Kidney tubule cell (primary cell): Measurements from ENCODE around the gene LANCL3.
"Not testable (repeated sequence)": the region's sequence is repeated elsewhere in the genome, so short reads cannot be mapped to it uniquely, and the experiment has no call there.

Experiments used
- DNase-seq: peaks from one replicate; pipeline ENCODE4 v3.0.0-alpha.2; 2018; ENCODE audit warnings: low spot score

LANCL3 gene

DNA sequence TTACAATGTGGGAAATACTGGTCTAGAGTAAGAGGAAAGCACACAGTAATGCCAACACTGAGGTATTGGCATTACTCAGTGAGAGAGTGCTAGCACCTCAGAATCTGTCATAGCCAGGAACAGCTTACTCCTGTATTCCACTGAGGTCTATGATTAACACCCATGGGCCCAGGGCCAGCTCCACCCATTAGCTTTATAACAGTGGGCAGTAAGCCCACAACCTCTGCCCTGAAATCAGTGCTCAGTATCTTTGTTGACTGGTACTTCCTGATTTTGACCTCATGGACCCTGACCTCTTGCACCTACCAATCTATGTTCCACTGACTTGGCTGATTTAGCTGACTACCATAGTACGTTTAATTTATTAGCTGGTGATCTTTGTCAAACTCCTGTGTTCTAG, 56.1 kb downstream of the LANCL3 start:
- DNase-seq = peak; percentile 23

DNA sequence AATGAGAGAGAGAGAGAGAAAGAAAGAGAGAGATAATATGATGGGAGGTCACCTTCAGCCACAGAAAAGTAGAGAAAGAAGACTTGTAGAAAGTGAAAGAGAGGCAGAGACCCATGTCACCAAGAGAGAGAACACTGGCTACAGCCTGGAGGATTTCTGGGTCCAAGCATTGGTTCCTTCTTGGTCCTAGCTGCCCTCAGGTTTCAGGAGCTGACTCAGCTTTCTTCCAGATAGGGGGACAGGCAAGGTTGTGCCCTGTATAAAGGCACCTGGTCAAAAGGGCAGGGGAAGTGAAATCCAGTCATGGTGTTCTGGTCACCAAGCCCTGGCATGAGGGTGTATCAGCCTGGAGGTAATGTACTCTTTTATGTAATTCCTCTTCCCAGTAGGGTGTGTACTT, 66.6 kb downstream of the LANCL3 start:
- DNase-seq = no peak

DNA sequence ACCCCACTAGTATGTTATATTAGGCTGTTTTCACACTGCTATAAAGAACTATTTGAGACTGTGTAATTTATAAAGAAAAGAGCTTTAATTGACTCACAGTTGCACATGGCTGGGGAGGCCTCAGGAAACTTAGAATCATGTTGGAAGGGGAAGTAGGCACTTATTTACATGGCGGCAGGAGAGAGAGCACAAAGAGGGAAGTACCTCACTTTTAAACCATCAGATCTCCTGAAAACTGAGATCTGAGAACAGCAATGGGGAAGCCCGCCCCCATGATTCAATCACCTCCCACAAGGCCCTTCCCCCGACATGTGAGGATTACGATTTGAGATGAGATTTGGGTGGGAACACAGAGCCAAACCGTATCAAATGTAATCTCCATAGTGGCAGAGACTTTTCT, 68.7 kb downstream of the LANCL3 start:
- DNase-seq = no peak

DNA sequence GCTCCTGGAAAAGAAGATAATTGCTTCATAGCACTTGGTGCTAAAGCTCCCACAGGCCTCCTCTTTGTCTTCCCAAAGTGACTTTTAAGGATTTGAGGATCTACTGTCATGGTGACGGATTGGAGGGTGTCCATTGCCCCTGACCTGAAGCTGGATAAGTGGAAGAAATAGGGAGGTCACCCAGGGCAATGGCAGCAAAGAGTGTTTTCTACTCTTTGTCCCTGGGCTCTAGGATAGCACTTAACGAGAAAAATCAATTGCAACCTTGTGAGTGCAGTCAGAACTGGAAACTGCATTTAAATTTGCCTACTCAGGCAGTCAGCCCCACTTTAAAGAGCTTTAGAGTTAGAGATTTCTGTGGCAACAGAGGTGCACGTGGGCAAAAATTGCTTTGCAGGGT, 70.4 kb downstream of the LANCL3 start:
- no peak for DNase-seq

DNA sequence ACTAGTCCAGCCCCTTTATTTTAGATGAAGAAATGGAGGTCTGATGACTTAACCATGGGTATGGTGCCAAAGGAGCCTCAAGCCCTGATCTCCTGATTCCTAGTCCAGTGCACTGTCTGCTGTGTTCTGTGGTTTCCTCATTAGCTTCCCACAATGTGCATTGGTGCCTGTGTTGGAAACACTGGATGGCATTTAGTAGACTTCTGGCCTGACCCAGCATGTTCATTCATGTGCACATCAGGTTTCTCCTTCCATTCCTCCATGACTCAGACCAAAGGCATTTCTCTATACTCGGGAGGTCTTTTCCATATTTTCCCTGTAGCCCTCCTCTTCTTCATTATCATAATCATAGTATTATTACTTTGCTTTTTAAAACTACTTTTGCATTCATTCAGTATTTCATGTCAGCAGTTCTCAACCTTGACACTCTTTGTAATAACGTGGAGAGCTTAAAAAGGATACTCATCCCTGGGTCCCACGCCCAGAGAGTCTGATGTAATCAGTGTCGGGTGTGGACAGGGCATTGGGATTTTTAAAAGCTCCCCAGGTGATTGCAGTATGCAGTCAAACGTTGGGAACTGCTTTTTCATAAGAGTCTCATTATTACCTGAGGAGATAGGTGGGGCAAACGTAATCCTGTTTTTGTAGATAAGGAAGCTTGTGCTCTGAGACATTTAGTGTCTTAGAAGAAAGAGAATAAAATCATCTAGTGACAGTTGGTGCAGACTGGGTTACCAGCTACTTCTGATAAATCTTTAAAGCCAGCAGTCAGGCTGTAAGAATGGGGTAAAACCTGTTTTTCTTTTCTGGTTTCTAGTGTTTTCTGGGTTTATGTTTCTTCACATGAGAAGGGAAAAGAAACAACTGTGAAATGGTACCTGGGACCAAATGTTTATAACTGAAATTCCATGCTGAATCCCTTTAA, 73.2 kb downstream of the LANCL3 start:
- DNase-seq = peak; percentile 21

DNA sequence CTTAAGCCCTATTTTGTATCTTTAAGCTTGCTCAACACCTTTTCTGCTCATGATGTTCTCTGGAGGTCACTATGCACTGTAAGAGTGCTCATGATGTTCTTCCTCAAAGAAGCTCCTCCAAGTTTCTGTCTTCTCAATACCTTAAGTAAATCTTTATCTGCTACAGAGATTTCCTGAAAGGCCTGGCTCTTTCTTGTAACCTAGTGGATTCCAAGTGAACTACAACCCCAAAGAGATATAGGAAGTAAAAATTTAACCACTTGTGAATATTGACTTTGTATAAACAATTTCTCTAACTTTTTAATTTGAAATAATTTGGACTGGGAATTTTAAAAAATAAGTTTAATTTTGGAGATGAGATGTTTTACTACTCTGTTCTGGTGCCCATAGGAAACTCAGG, 74.8 kb downstream of the LANCL3 start:
- DNase-seq = no peak

DNA sequence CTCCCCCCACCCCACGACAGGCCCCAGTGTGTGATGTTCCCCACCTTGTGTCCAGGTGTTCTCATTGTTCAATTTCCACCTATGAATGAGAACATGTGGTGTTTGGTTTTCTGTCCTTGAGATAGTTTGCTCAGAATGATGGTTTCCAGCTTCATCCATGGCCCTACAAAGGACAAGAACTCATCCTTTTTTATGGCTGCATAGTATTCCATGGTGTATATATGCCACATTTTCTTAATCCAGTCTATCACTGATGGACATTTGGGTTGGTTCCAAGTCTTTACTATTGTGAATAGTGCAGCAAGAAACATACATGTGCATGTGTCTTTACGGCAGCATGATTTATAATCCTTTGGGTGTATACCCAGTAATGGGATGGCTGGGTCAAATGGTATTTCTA, 79.4 kb downstream of the LANCL3 start:
- not testable (repeated sequence) for DNase-seq

DNA sequence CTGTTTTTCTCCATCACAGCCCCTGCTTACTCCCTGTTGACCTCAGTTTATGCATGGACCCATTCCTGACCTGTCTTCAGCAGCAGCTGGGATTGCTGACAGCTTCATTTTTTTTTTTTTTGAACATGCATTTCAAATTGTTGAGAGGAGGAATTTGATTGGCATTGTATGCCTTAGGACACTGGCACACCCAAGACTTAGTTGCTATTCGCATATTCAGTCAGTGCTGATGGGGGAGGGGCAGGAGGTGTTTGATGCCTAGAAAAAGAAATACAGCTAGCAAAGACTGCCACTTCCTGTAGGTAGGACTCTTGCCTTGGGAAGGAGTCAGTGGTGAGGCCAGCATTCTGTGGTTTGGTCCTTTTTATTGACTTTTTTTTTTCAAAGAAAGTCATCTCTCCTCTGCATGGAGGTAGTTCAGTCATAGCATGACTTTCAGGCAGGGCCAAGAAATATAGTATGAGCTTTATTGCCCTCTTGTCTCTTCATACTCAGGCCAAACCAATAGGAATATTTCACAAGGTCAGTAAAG, 80.5 kb downstream of the LANCL3 start:
- peak; percentile 8 for DNase-seq

DNA sequence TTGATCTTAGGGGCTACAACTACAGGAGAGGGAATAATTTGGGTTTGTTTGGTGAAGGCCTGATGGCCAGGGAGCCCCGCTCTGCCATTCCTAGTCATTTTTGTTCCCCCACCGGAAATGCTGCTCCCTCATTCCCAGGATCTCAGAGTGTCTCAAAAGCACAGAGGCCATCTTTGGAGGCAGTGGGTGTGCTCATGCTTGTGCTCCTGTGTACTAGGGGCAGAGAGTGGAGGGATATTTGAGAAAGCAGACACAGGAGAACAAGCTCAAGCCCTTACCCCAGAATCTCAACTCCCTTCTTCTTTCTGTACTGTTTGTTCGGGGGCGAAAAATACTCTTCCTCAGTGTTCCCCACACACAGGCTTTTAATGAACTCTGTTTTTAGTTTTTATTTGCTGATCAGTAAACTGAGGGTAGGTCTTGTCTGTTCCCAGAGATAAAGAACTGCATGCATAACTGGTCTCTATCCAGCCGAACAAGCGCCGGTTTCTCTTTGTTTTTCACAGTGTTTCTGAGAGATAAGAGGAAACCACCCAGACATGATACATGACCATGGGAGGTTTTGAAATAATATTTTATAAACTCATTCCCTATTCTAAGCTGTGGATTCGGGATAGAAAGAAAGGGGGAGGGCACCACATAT, 81.2 kb downstream of the LANCL3 start:
- no peak for DNase-seq

DNA sequence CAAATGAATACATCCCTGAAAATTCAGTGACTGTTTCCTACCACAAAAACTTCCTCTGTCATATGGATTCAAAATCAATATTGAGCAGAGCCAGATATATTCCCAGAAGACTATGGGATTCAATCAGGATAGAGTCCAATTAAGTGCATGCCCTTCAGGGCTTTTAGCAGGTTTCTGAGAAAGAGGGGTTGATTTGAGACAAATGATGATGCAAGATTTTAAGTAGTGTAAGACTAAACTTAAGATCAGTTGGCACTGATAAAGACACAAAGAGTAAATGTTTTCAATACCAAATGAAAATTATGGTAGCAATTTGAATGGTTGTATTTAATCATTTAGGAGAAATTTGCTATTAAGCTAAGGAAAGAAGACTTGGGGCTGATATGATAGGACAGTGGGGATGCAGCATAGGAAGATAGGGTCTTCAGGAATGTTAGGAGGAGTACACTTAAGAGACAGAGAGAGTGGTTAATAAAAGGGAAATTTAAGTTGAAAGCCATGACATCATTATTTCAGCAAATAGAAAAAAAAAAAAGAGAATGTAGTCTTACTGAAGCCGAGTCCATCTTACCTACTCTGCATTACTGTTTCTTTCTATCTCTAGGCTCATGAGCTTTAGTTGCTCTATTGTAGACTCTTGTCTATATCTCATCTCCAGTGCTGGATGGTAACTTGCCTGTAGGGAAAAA, 82.1 kb downstream of the LANCL3 start:
- DNase-seq = no peak

DNA sequence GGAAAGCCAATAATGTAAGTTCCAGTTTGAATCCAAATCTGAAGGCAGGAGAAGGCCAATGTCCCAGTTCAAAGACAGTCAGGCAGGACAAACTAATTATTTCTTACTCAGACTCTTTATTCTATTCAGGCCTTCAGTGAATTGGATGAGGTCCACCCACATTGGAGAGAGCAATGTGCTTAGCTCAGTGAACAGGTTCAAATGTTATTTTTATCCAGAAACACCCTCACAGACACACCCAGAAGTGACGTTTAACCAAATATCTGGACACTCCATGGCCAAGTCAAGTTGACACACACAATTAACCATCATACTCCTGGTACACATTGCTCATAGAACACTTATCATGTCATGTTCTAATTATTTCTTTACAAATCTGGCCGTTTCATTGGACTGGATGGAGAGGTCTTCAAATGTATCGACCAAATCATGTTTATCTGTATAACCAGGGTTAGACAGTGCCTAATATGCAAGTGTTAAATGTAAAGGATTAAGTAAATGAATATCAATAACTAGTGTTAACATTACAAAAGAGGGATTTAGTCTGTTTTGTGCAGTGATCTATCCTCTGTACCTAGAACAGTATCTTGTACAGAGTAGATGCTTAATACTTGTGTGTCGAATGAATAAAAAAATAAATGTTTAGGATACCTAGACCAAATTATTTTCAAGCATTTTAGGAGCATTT, 87.0 kb downstream of the LANCL3 start:
- DNase-seq = no peak

DNA sequence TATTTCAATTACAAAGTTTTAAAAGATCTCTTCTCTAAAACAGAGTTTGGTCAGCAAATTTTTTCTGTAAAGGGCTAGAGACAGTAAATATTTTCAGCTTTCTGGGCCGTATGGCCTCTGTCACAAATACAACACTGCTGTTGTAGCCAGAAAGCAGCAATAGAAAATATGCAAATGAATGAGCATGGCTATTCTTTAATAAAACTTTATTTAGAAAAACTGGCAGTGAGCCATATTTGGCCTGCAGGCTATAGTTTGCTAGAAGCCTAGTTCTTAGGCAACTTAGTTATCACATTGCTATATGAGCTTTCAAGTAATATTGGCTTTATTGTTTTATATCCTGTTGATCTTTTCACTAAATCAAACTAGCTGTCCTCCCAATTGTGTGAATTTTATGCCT, 87.6 kb downstream of the LANCL3 start:
- no peak for DNase-seq

DNA sequence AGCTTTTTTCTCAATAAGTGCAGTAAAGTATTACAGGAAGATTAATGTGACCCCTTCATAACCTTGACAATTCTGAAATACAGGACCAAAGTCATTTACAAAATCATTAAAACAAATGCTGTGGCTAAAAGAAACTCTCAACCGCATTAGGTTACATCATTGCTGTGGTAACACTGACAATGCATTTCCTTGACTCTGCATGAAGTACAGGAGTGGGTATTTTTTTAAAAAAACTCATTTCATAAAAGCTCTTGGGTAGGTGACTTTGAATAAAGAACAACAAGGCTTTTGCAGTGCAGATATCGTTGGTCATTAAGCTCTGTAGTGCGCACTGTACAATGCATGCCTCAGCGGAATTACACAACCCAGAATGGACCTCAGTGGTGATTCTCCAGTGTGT, 90.7 kb downstream of the LANCL3 start:
- DNase-seq = no peak

DNA sequence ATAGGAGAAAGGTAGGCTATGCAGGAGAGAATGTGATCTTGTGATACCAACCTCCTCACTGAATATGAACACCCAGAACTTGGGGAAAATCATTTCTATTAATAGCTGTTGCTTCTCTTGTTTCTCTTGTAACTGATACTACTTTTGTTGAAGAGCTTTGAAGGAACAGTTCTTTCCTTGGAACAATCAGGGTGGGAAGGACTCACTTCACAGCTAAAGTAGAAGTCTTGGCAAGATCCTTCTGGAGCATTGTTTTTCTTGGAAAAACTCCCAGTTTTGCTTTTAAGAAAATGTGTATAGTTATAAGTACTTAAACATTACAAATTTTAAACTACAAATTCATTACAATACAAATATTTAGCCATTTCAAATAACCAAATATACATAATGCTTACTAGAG, 95.1 kb downstream of the LANCL3 start:
- DNase-seq = no peak

DNA sequence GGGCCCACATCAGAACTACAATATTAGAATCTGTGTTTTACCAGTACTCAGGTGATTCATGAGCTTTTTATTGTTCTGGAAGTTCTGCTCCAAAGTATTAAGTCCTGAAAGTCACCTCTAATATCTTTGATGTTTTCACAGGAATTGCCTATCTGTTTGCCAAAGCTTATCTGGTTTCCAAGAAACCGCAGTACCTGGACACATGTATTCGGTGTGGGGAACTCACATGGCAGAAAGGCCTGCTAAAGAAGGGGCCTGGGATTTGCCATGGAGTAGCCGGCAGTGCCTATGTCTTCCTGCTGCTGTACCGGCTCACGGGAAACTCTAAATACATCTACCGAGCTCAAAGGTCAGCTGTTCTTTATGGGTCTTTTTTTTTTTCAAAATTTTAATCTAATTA, 95.7 kb downstream of the LANCL3 start:
- DNase-seq = no peak

DNA sequence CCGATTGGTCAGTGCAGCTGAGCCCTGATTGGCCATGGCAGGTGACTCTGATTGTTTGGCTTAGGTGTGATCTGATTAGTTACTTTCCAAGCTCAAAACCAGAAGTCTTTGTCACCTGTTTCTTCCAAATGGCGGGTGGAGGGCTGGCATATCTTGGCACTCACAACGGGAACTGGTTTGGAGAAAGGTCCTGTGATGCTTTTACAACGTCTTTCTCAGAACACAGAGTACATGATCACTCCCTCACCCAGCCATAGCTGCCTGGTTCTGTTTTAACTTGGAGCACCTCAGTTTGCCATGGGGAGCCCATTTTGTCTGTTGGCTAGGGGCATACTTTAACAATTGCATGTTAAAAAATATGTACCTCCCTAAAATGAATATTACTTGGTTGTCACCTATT, 101.1 kb downstream of the LANCL3 start:
- DNase-seq = no peak

DNA sequence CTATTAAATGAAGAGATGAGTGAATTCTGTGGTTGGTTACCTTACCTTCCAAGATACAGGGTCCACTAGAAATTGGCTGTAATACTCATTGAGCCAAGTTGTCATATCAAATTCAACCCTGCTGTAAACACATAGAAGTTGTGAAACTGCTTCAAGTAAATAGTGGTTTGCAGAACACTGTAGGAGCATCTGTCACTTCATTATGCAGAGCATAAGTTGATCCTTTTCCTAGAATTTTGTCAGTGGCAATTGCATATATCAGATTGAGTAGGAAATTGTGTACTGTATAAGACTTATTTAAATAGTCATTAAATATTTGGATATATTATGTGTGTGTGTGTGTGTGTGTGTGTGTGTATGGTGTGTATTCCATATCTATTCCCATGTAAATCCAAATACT, 105.3 kb downstream of the LANCL3 start:
- DNase-seq = no peak

DNA sequence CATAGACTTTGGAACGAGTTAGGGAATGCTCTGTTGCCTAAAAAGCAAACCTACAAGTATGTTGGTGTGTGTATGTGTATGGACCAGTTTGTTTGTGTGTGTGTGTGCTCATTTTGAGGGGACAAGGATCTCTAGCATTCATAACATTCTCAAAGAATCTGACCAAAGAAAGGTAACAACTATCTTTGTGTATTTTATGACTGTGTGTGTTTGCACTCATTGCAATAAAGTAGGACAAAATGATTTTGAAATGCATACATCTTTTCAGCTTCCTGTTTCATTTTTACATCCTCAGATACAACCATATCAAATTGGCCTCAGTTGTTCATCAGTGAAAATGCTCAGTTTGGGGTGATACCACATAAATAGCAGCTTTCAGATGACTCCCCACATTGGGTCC, 105.8 kb downstream of the LANCL3 start:
- no peak for DNase-seq

DNA sequence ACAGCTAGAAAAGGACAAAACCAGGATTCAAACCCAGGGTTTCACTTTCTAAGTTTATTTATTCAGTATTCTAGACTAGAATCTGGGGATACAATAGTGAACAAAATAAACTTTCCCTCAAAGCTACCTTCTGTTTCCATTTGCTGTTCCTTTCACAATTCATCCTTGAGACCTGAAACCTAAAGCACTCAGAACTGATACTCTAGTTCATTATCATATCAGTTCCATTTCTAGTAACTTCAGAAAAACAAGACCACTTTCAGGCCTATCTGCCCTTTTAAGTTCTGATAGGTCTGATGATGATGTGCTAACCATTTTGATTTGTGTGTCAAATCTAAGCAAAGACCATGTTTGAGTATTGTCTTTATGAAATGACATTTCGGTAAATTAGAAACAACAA, 106.3 kb downstream of the LANCL3 start:
- no peak for DNase-seq

DNA sequence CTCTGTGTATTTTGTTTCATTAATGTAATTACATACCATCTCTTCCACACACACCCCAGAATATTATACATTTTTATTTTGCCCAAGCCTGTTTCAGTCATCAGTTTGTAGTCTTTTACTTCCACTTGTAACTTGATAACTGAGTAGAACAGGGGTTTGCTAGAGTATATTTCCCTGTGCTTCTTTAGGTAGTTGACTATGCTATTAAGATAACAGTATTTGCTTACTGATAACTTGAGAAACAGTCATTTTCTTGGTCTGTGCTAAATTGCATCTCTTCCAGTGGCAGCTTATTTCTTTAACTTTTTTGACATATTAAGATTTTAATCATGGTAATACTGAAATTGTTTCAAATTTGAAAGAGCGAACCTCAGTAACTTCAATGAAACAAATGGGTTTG, 107.1 kb downstream of the LANCL3 start:
- DNase-seq = no peak

DNA sequence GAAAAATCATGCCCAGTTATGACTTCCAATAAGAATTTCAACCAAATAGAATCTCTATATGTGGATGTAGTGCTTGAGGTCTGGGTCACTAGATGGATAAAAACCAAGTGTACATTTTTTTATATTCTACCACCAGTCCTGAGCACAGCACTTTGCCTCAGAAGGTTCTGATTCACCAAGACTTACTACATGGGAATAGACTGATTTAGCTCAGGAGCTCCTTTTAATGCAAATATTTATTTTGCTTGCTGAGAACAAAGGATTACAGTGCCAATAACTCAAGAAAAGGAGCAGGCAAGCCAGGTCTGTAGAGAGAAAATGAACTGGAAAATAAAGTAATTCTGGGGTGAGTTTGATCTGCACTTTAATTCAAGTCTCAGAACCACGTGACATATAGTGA, 107.8 kb downstream of the LANCL3 start:
- no peak for DNase-seq

DNA sequence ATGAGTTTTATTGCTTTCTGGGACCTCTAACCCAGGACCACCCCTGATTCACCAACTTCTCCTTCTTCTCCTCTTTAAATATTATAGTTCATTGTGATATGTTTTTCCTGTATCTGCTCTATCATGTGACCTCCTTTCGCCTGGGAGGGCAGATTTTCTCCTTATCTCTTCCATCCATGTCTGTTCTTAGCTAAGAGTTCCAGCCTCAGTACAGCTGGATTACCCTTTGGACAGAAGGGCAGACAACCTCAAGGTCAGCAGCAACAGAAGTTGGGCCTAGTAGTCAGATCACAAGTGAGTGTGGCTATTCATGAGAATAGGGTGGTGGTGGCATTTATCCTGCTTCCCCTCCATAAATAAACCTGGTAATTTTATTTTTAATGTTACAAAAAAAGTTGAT, 108.4 kb downstream of the LANCL3 start:
- DNase-seq = no peak
